Activated T-cell treated with anti-CD3 and anti-CD28 coated beads, Interleukin-2, amount 50 U/mL, for 72 hours (primary cell): ENCODE data around the gene GPR137B. TPM values are rescaled to one million over a fixed set of nuclear protein-coding genes. Genes with fewer than 3 reads are reported as not detected.
A peak's percentile ranks its signal among the peaks of the same experiment; 100 is the strongest.

ENCODE experiments used
- ATAC-seq, 2 donors: fragments of 150-1000 bp; cut with Tn5 transposase; replicated peaks in 1 of 2; 2 replicates each; pipeline ENCODE4 v1.10.0; 2021; ENCODE audit warnings: moderate library complexity in 2 of 2, mild to moderate bottlenecking in 1 of 2
- DNase-seq, 2 donors: peaks; one replicate each; pipeline ENCODE4 v3.0.0; 2021 to 2022; ENCODE audit warnings: mixed read lengths in 1 of 2
- H3K27ac Mint-ChIP-seq: one replicate; pipeline ENCODE4 v1.8.0; 2022; ENCODE audit warnings: mild to moderate bottlenecking, moderate library complexity, mixed read lengths
- H3K27me3 Mint-ChIP-seq: one replicate; pipeline ENCODE4 v1.8.0; 2022; ENCODE audit warnings: low read depth, mixed read lengths
- H3K36me3 Mint-ChIP-seq, 2 donors: one replicate each; pipeline ENCODE4 v1.8.0; 2022; ENCODE audit warnings: mixed read lengths in 2 of 2, mild to moderate bottlenecking in 1 of 2; ENCODE audit not compliant: insufficient read depth in 2 of 2
- H3K4me1 Mint-ChIP-seq: one replicate; pipeline ENCODE4 v1.8.0; 2022; ENCODE audit warnings: low read depth, mixed read lengths
- H3K4me3 Mint-ChIP-seq, 2 donors: one replicate each; pipeline ENCODE4 v1.8.0; 2022; ENCODE audit warnings: mild to moderate bottlenecking in 2 of 2, mixed read lengths in 2 of 2, moderate library complexity in 2 of 2
- H3K9me3 Mint-ChIP-seq, 2 donors: one replicate each; pipeline ENCODE4 v1.8.0; 2022; ENCODE audit warnings: mixed read lengths in 2 of 2
- total RNA-seq, 2 donors: library from RNA; stranded (reverse); gene quantifications; one replicate each; pipeline ENCODE4 v1.2.3, GENCODE V29; 2022

The GPR137B gene
- total RNA-seq, 2 donors from 2014 or later = 4.7 to 7.1 TPM

- H3K4me3 Mint-ChIP-seq = no peak overlapping the region
- no peak overlapping the region for H3K27ac Mint-ChIP-seq
- H3K4me1 Mint-ChIP-seq = no peaks in the 10 kb centered on the region
- DNase-seq = no peak
- no peaks in the 10 kb centered on the region for H3K36me3 Mint-ChIP-seq
- no peak for ATAC-seq
- no peaks in the 10 kb centered on the region for H3K9me3 Mint-ChIP-seq
- H3K27me3 Mint-ChIP-seq = peaks cover 6% of the 10 kb centered on the region
These were observed 35.0 kb upstream of the GPR137B start for GRCh38 chr1:236107121-236107907.

- ATAC-seq (no peak), DNase-seq (no peak)
- H3K4me3 Mint-ChIP-seq = no peak overlapping the region
- H3K27me3 Mint-ChIP-seq = peaks cover 6% of the 10 kb centered on the region
- no peaks in the 10 kb centered on the region for H3K4me1 Mint-ChIP-seq
- no peak overlapping the region for H3K27ac Mint-ChIP-seq
- no peaks in the 10 kb centered on the region for H3K9me3 Mint-ChIP-seq
- H3K36me3 Mint-ChIP-seq = no peaks in the 10 kb centered on the region
These were observed 34.2 kb upstream of the GPR137B start for GRCh38 chr1:236108027-236108648.

- H3K4me1 Mint-ChIP-seq = no peaks in the 10 kb centered on the region
- no peaks in the 10 kb centered on the region for H3K36me3 Mint-ChIP-seq
- peaks cover 6% of the 10 kb centered on the region for H3K27me3 Mint-ChIP-seq
- DNase-seq (no peak), ATAC-seq (no peak)
- no peak overlapping the region for H3K27ac Mint-ChIP-seq
- H3K4me3 Mint-ChIP-seq = no peak overlapping the region
- no peaks in the 10 kb centered on the region for H3K9me3 Mint-ChIP-seq
These were observed 32.2 kb upstream of the GPR137B start for GRCh38 chr1:236110137-236110536.

- Mint-ChIP-seq H3K36me3 (no peaks in the 10 kb centered on the region), H3K4me3 (no peak overlapping the region), H3K27me3 (peaks cover 6% of the 10 kb centered on the region), H3K9me3 (no peaks in the 10 kb centered on the region), H3K27ac (no peak overlapping the region), H3K4me1 (no peaks in the 10 kb centered on the region)
- DNase-seq = no peak
- ATAC-seq = no peak
These were observed 30.6 kb upstream of the GPR137B start for GRCh38 chr1:236111527-236112331.

- no peaks in the 10 kb centered on the region for H3K36me3 Mint-ChIP-seq
- DNase-seq (no peak), ATAC-seq (no peak)
- no peaks in the 10 kb centered on the region for H3K9me3 Mint-ChIP-seq
- no peak overlapping the region for H3K27ac Mint-ChIP-seq
- H3K4me1 Mint-ChIP-seq = no peaks in the 10 kb centered on the region
- H3K4me3 Mint-ChIP-seq = no peak overlapping the region
- H3K27me3 Mint-ChIP-seq = peaks cover 4% of the 10 kb centered on the region
These were observed 30.1 kb upstream of the GPR137B start for GRCh38 chr1:236112332-236112627.

- H3K36me3 Mint-ChIP-seq = no peaks in the 10 kb centered on the region
- H3K27ac Mint-ChIP-seq = no peak overlapping the region
- no peak overlapping the region for H3K4me3 Mint-ChIP-seq
- no peak for DNase-seq
- no peaks in the 10 kb centered on the region for H3K4me1 Mint-ChIP-seq
- no peaks in the 10 kb centered on the region for H3K9me3 Mint-ChIP-seq
- peaks cover 11% of the 10 kb centered on the region for H3K27me3 Mint-ChIP-seq
- ATAC-seq = no peak
These were observed 28.9 kb upstream of the GPR137B start for GRCh38 chr1:236113324-236114032.

- H3K9me3 Mint-ChIP-seq = no peaks in the 10 kb centered on the region
- no peak for ATAC-seq
- H3K36me3 Mint-ChIP-seq = no peaks in the 10 kb centered on the region
- H3K27ac Mint-ChIP-seq = no peak overlapping the region
- no peak for DNase-seq
- no peaks in the 10 kb centered on the region for H3K4me1 Mint-ChIP-seq
- H3K27me3 Mint-ChIP-seq = peaks cover 16% of the 10 kb centered on the region
- H3K4me3 Mint-ChIP-seq = no peak overlapping the region
These were observed 28.1 kb upstream of the GPR137B start for GRCh38 chr1:236114076-236114747.

GRCh38 chr1:236117710-236118109 is 24.6 kb upstream of the GPR137B start:
- peaks cover 26% of the 10 kb centered on the region for H3K27me3 Mint-ChIP-seq
- H3K4me1 Mint-ChIP-seq = peaks cover 30% of the 10 kb centered on the region
- no peak overlapping the region for H3K27ac Mint-ChIP-seq
- no peak for DNase-seq
- H3K9me3 Mint-ChIP-seq = no peaks in the 10 kb centered on the region
- H3K4me3 Mint-ChIP-seq = no peak overlapping the region
- H3K36me3 Mint-ChIP-seq = peaks cover 0 to 2% of the 10 kb centered on the region in 2 donors
- no peak for ATAC-seq

- ATAC-seq = no peak
- peaks cover 0 to 2% of the 10 kb centered on the region in 2 donors for H3K36me3 Mint-ChIP-seq
- H3K9me3 Mint-ChIP-seq = no peaks in the 10 kb centered on the region
- no peak overlapping the region for H3K4me3 Mint-ChIP-seq
- DNase-seq = no peak
- H3K27me3 Mint-ChIP-seq = peaks cover 45% of the 10 kb centered on the region
- H3K4me1 Mint-ChIP-seq = peaks cover 34% of the 10 kb centered on the region
- peak overlapping the region; percentile 39 for H3K27ac Mint-ChIP-seq
These were observed 22.3 kb upstream of the GPR137B start for GRCh38 chr1:236119943-236120484.

GRCh38 chr1:236120721-236121153 is 21.6 kb upstream of the GPR137B start:
- Mint-ChIP-seq H3K27me3 (peaks cover 53% of the 10 kb centered on the region), H3K9me3 (no peaks in the 10 kb centered on the region), H3K36me3 (peaks cover 0 to 2% of the 10 kb centered on the region in 2 donors), H3K4me3 (peak overlapping the region; percentile 55 to 59), H3K4me1 (peaks cover 34% of the 10 kb centered on the region), H3K27ac (peak overlapping the region; percentile 78)
- DNase-seq = peak in 1 of 2 donors; percentile 11
- peak; percentile 62 for ATAC-seq

- peak overlapping the region; percentile 54 for H3K27ac Mint-ChIP-seq
- peaks cover 34% of the 10 kb centered on the region for H3K4me1 Mint-ChIP-seq
- peak overlapping the region; percentile 55 to 59 for H3K4me3 Mint-ChIP-seq
- no peaks in the 10 kb centered on the region for H3K9me3 Mint-ChIP-seq
- ATAC-seq = peak; percentile 90 to 91
- peak; percentile 48 to 63 for DNase-seq
- peaks cover 0 to 2% of the 10 kb centered on the region in 2 donors for H3K36me3 Mint-ChIP-seq
- peaks cover 63% of the 10 kb centered on the region for H3K27me3 Mint-ChIP-seq
These were observed 20.2 kb upstream of the GPR137B start for GRCh38 chr1:236122176-236122575.

GRCh38 chr1:236123563-236123962 is 18.8 kb upstream of the GPR137B start:
- no peak overlapping the region for H3K4me3 Mint-ChIP-seq
- ATAC-seq = no peak
- H3K36me3 Mint-ChIP-seq = peaks cover 0 to 2% of the 10 kb centered on the region in 2 donors
- no peak for DNase-seq
- H3K27ac Mint-ChIP-seq = no peak overlapping the region
- peaks cover 58% of the 10 kb centered on the region for H3K27me3 Mint-ChIP-seq
- peaks cover 34% of the 10 kb centered on the region for H3K4me1 Mint-ChIP-seq
- no peaks in the 10 kb centered on the region for H3K9me3 Mint-ChIP-seq
